GM18526 (cell line): ENCODE measurements around the gene TRPC4.

Experiments
- POLR2A ChIP-seq: IDR thresholded peaks from 3 replicates; pipeline ENCODE4 v1.6.1; 2011; ENCODE audit not compliant: insufficient read length; ENCODE audit errors: extremely low read depth

Gene TRPC4

GRCh38 chr13:37869506-37869755, 141 bp downstream of the TRPC4 start:
- TF ChIP-seq POLR2A = no peak

GRCh38 chr13:37868691-37869505, 674 bp downstream of the TRPC4 start:
- TF ChIP-seq POLR2A = no peak

GRCh38 chr13:37863708-37864107, 5.9 kb downstream of the TRPC4 start:
- no peak for TF ChIP-seq POLR2A

GRCh38 chr13:37835392-37835791, 34.2 kb downstream of the TRPC4 start:
- TF ChIP-seq POLR2A = no peak

GRCh38 chr13:37833411-37833810, 36.2 kb downstream of the TRPC4 start:
- TF ChIP-seq POLR2A = no peak

GRCh38 chr13:37816276-37816675, 53.3 kb downstream of the TRPC4 start:
- TF ChIP-seq POLR2A = no peak

- no peak for TF ChIP-seq POLR2A
Observed at GRCh38 chr13:37811441-37811840, 58.1 kb downstream of the TRPC4 start.

GRCh38 chr13:37806666-37807065, 62.9 kb downstream of the TRPC4 start:
- TF ChIP-seq POLR2A = no peak

GRCh38 chr13:37797631-37798030, 71.9 kb downstream of the TRPC4 start:
- TF ChIP-seq POLR2A = no peak

GRCh38 chr13:37795326-37795725, 74.2 kb downstream of the TRPC4 start:
- no peak for TF ChIP-seq POLR2A

GRCh38 chr13:37791699-37792098, 77.9 kb downstream of the TRPC4 start:
- no peak for TF ChIP-seq POLR2A

- no peak for TF ChIP-seq POLR2A
Observed at GRCh38 chr13:37788346-37788745, 81.2 kb downstream of the TRPC4 start.

- no peak for TF ChIP-seq POLR2A
Observed at GRCh38 chr13:37777676-37778075, 91.9 kb downstream of the TRPC4 start.

- no peak for TF ChIP-seq POLR2A
Observed at GRCh38 chr13:37775871-37776270, 93.7 kb downstream of the TRPC4 start.

GRCh38 chr13:37772644-37773043, 96.9 kb downstream of the TRPC4 start:
- TF ChIP-seq POLR2A = no peak

GRCh38 chr13:37769545-37769944, 100.0 kb downstream of the TRPC4 start:
- no peak for TF ChIP-seq POLR2A

GRCh38 chr13:37769078-37769477, 100.5 kb downstream of the TRPC4 start:
- TF ChIP-seq POLR2A = no peak
